Sigmoid colon (tissue), 4 donors: ENCODE data around the gene ALOX12B.

Experiments
- CTCF ChIP-seq, 4 experiments: fragments of 450-650 bp in 3 of 4; fragments of 200-600 bp in 1 of 4; IDR thresholded peaks; one replicate each; pipeline ENCODE4 v1.5.1; 2016 to 2019; ENCODE audit warnings: antibody characterized with exemption in 4 of 4, mild to moderate bottlenecking in 3 of 4, moderate library complexity in 2 of 4
- POLR2AphosphoS5 ChIP-seq, 4 donors: sonication (generic); formaldehyde crosslinking; IDR thresholded peaks; one replicate each; pipeline ENCODE4 v1.6.1; 2017; ENCODE audit warnings: antibody characterized with exemption in 4 of 4

GRCh38 chr17:8082292-8082691 is 5.2 kb downstream of the ALOX12B start:
- no peak for TF ChIP-seq CTCF (IDR thresholded peaks at IDR 0.05)
- TF ChIP-seq POLR2AphosphoS5 (IDR thresholded peaks at IDR 0.05), result no peak
